H1 (cell line): ENCODE data around the gene RCL1. TPM values are rescaled to one million over a fixed set of nuclear protein-coding genes. Genes with fewer than 3 reads are reported as not detected.

Source experiments
- CTCF ChIA-PET: fragments of 300-600 bp; sonication (Branson Sonifier 250); formaldehyde crosslinking; loops from one replicate; lab custom pipeline; 2021; ENCODE audit not compliant: partially characterized antibody; lab: Charles Lee
- POLR2A ChIA-PET: fragments of 300-600 bp; sonication (Branson Sonifier 250); formaldehyde crosslinking; loops from one replicate; lab custom pipeline; 2021; ENCODE audit warnings: inconsistent platforms; ENCODE audit not compliant: partially characterized antibody; lab: Charles Lee
- DNase-seq, 2 experiments: peaks; one replicate each; pipeline versions ENCODE4 v3.0.0 to v3.0.0-alpha.2; 2010 to 2022; ENCODE audit warnings: low spot score in 2 of 2, low read depth in 1 of 2, mixed read lengths in 1 of 2
- FAIRE-seq: peaks from 2 replicates; lab custom pipeline; 2011; peaks lifted over from hg19 to GRCh38; lab: Jason Lieb, UNC
- H2AFZ ChIP-seq: 2 replicates; pipeline ENCODE4 v1.8.1; 2012; ENCODE audit warnings: low read length, inconsistent platforms
- H2AK5ac ChIP-seq: 2 replicates; pipeline ENCODE4 v1.6.1; 2013; ENCODE audit warnings: low read depth, low read length
- H2BK120ac ChIP-seq: replicated peaks from 2 replicates; pipeline ENCODE3; 2013; ENCODE audit warnings: low read depth, low read length, inconsistent platforms
- H2BK12ac ChIP-seq: 2 replicates; pipeline ENCODE4 v1.6.1; 2013; ENCODE audit warnings: low read depth, low read length
- H2BK15ac ChIP-seq: 2 replicates; pipeline ENCODE4 v1.6.1; 2013; ENCODE audit warnings: low read length
- H2BK20ac ChIP-seq: 2 replicates; pipeline ENCODE4 v1.6.1; 2013; ENCODE audit warnings: low read length
- H2BK5ac ChIP-seq: 2 replicates; pipeline ENCODE4 v1.6.1; 2013; ENCODE audit warnings: low read depth, low read length
- H3K14ac ChIP-seq: 2 replicates; pipeline ENCODE4 v1.6.1; 2013; ENCODE audit warnings: inconsistent platforms; ENCODE audit not compliant: insufficient read length
- H3K18ac ChIP-seq: 2 replicates; pipeline ENCODE4 v1.6.1; 2013; ENCODE audit warnings: low read length; ENCODE audit errors: extremely low read depth
- H3K23ac ChIP-seq: 2 replicates; pipeline ENCODE4 v1.6.1; 2013; ENCODE audit warnings: inconsistent platforms; ENCODE audit not compliant: insufficient read length
- H3K23me2 ChIP-seq: 2 replicates; pipeline ENCODE4 v1.6.1; 2013; ENCODE audit warnings: low read depth, low read length
- H3K27ac ChIP-seq: 2 replicates; pipeline ENCODE4 v1.6.1; 2011; ENCODE audit warnings: low read depth, low read length, inconsistent platforms
- H3K27me3 ChIP-seq, 4 experiments: replicated peaks in 1 of 4; 1 replicate in 1 of 4; 2 replicates in 3 of 4; pipeline versions ENCODE4 v1.6.1 to v1.8.1; 2011 to 2013; ENCODE audit warnings: low read length in 3 of 4, mild to moderate bottlenecking in 3 of 4, inconsistent platforms in 2 of 4, mixed read lengths in 2 of 4, moderate library complexity in 1 of 4; ENCODE audit not compliant: control insufficient read depth in 3 of 4, insufficient read depth in 3 of 4; ENCODE audit errors: extremely low read depth in 1 of 4
- H3K36me3 ChIP-seq, 4 experiments: 2 replicates each; pipeline versions ENCODE4 v1.6.1 to v1.8.1; 2011 to 2013; ENCODE audit warnings: mild to moderate bottlenecking in 4 of 4, low read length in 3 of 4, moderate library complexity in 2 of 4, control low read depth in 1 of 4, inconsistent platforms in 1 of 4; ENCODE audit not compliant: insufficient read depth in 4 of 4, control insufficient read depth in 2 of 4
- H3K4ac ChIP-seq: replicated peaks from 2 replicates; pipeline ENCODE3; 2013; ENCODE audit warnings: low read length, low read depth, mixed read lengths, inconsistent platforms; ENCODE audit not compliant: insufficient read length
- H3K4me1 ChIP-seq, 4 experiments: replicated peaks in 1 of 4; 1 replicate in 1 of 4; 2 replicates in 3 of 4; pipeline versions ENCODE4 v1.6.1 to v1.8.1; 2011 to 2013; ENCODE audit warnings: low read length in 3 of 4, inconsistent platforms in 2 of 4, mixed read lengths in 1 of 4; ENCODE audit not compliant: insufficient read depth in 4 of 4, control insufficient read depth in 3 of 4
- H3K4me2 ChIP-seq, 2 experiments: 2 replicates each; pipeline versions ENCODE4 v1.6.1 to v1.8.1; 2011 to 2013; ENCODE audit warnings: low read depth in 2 of 2, low read length in 2 of 2, control low read depth in 1 of 2, inconsistent platforms in 1 of 2, mild to moderate bottlenecking in 1 of 2; ENCODE audit not compliant: insufficient read depth in 1 of 2
- H3K4me3 ChIP-seq, 4 experiments: fragments of 200-600, 300-600 bp in 1 of 4; sonication (generic), shearing (Covaris generic), sonication (Bioruptor Twin) in 1 of 4; 2 replicates each; pipeline versions ENCODE4 v1.5.1 to v1.8.1; 2011 to 2016; ENCODE audit warnings: low read length in 4 of 4, low read depth in 3 of 4, control low read depth in 2 of 4, inconsistent platforms in 2 of 4, mild to moderate bottlenecking in 2 of 4, mixed read lengths in 1 of 4, moderate library complexity in 1 of 4; ENCODE audit not compliant: insufficient read depth in 2 of 4; ENCODE audit errors: extremely low read depth in 1 of 4
- H3K56ac ChIP-seq: replicated peaks from 2 replicates; pipeline ENCODE3; 2013; ENCODE audit warnings: low read depth, mild to moderate bottlenecking, mixed read lengths, low read length, inconsistent platforms; ENCODE audit not compliant: insufficient read length
- H3K79me1 ChIP-seq: 2 replicates; pipeline ENCODE4 v1.6.1; 2013; ENCODE audit warnings: low read depth, low read length, control low read depth
- H3K79me2 ChIP-seq, 2 experiments: 2 replicates each; pipeline versions ENCODE4 v1.6.1 to v1.8.1; 2012 to 2013; ENCODE audit warnings: low read length in 2 of 2, mild to moderate bottlenecking in 2 of 2, inconsistent platforms in 1 of 2; ENCODE audit not compliant: insufficient read depth in 2 of 2, control insufficient read depth in 1 of 2
- H3K9ac ChIP-seq, 4 experiments: replicated peaks in 1 of 4; 1 replicate in 1 of 4; 2 replicates in 3 of 4; pipeline versions ENCODE4 v1.6.1 to v1.8.1; 2011 to 2013; ENCODE audit warnings: low read depth in 3 of 4, low read length in 3 of 4, control low read depth in 2 of 4, mild to moderate bottlenecking in 2 of 4, moderate library complexity in 2 of 4, inconsistent platforms in 1 of 4; ENCODE audit errors: extremely low read depth in 1 of 4
- H3K9me3 ChIP-seq, 2 experiments: 2 replicates each; pipeline versions ENCODE4 v1.6.1 to v1.8.1; 2012 to 2013; ENCODE audit warnings: mild to moderate bottlenecking in 2 of 2, moderate library complexity in 2 of 2, control low read depth in 1 of 2, inconsistent platforms in 1 of 2, low read depth in 1 of 2, low read length in 1 of 2, mixed read lengths in 1 of 2; ENCODE audit not compliant: insufficient read depth in 2 of 2
- H4K20me1 ChIP-seq, 2 experiments: replicated peaks in 1 of 2; 2 replicates each; pipeline versions ENCODE3 to v1.8.1; 2011 to 2013; ENCODE audit warnings: inconsistent platforms in 2 of 2, low read length in 2 of 2, mild to moderate bottlenecking in 1 of 2; ENCODE audit not compliant: insufficient read depth in 2 of 2, control insufficient read depth in 1 of 2
- H4K5ac ChIP-seq: 2 replicates; pipeline ENCODE4 v1.6.1; 2013; ENCODE audit warnings: low read length, low read depth, mixed read lengths, inconsistent platforms; ENCODE audit not compliant: insufficient read length
- H4K8ac ChIP-seq: 2 replicates; pipeline ENCODE4 v1.8.0; 2013; ENCODE audit warnings: mild to moderate bottlenecking, moderate library complexity, low read length, inconsistent platforms; ENCODE audit not compliant: insufficient read depth; ENCODE audit errors: extremely low read depth
- H4K91ac ChIP-seq: replicated peaks from 2 replicates; pipeline ENCODE3; 2013; ENCODE audit warnings: low read length, mixed read lengths, inconsistent platforms; ENCODE audit not compliant: insufficient read length
- CTCF ChIP-seq, 3 experiments: IDR thresholded peaks; 1 replicate in 2 of 3; 2 replicates in 1 of 3; pipeline versions ENCODE4 v1.5.1 to v1.6.1; 2011; ENCODE audit warnings: low read length in 3 of 3, mild to moderate bottlenecking in 3 of 3, inconsistent platforms in 2 of 3, low read depth in 1 of 3, moderate library complexity in 1 of 3; ENCODE audit not compliant: insufficient read depth in 1 of 3; ENCODE audit errors: control extremely low read depth in 1 of 3
- POU5F1 ChIP-seq: IDR thresholded peaks from 2 replicates; pipeline ENCODE4 v1.6.1; 2011; ENCODE audit warnings: low read depth, mild to moderate bottlenecking, low read length, moderate library complexity
- RAD21 ChIP-seq, 2 experiments: IDR thresholded peaks in 1 of 2; conservative IDR thresholded peaks in 1 of 2; 2 replicates each; pipeline ENCODE4 v1.6.1; 2011; ENCODE audit warnings: low read depth in 2 of 2, low read length in 2 of 2, improper control_type of control experiment in 1 of 2, inconsistent platforms in 1 of 2, mild to moderate bottlenecking in 1 of 2, moderate library complexity in 1 of 2
- TEAD4 ChIP-seq: IDR thresholded peaks from 2 replicates; pipeline ENCODE4 v1.6.1; 2012; ENCODE audit warnings: low read depth, low read length, inconsistent platforms, mixed read lengths
- WGBS, 2 experiments: shearing (Covaris generic) in 1 of 2; methylation state at CpG; one replicate each; pipeline versions ENCODE4 v1.1.6 to v1.1.7; 2013 to 2015; ENCODE audit warnings: low lambda C conversion rate in 2 of 2, mixed read lengths in 2 of 2, inconsistent platforms in 1 of 2, low coverage in 1 of 2, missing lambda C conversion rate in 1 of 2; ENCODE audit not compliant: insufficient replicate concordance in 2 of 2, insufficient coverage in 1 of 2, insufficient read length in 1 of 2; ENCODE audit errors: extremely low coverage in 1 of 2, missing lambda C conversion rate in 1 of 2; 5-methylcytosine and 5-hydroxymethylcytosine counted together
- polyA plus RNA-seq, 7 experiments: library from polyadenylated mRNA; depleted of rRNA in 3 of 7; stranded (reverse) in 5 of 7; unstranded in 2 of 7; fragments of >200 nt in 5 of 7; fragments of 200-250 nt in 2 of 7; gene quantifications; 1 replicate in 5 of 7; 2 replicates in 1 of 7; 4 replicates in 1 of 7; pipeline versions ENCODE4 v1.2.1 to v1.2.3, GENCODE V29; 2011 to 2013; ENCODE audit warnings: missing spikeins in 2 of 7, mixed read lengths in 2 of 7
- total RNA-seq: library from RNA; stranded (reverse); fragmentation: NEBNext Ultra II Directional; extraction: Animal tissue kit (Norgen Biotek cat#: 25700); gene quantifications from 2 replicates; pipeline ENCODE4 v1.2.1, GENCODE V29; 2021

Gene RCL1
- total and polyA plus RNA-seq, 2 of the 8 experiments (the other 6 are each of a cell fraction or from before 2014, with no cell fraction given), result 21.0 to 29.5 TPM

- Histone ChIP-seq H3K4me1 (peaks cover 5 to 18% (median 10%) of the 10 kb centered on the region in 4 experiments; a peak in 6 of 7 replicates), H4K91ac (no peak overlapping the region), H2BK120ac (no peak overlapping the region), H4K8ac (no peak overlapping the region), H3K9ac (no peak overlapping the region)
- peak; percentile 68 for FAIRE-seq
- POLR2A ChIA-PET, result interaction anchor here (1.0 to 1.6 kb wide), 4 partner anchors 8 to 56 kb away, joined by 3 to 5 read pairs (median 4); partner anchors contain the start of gene AK3
- no peak for DNase-seq
- 89% methylated on average over 4 of the region's 4 CpGs; no CpG with 5 or more reads in 1 of the 2 experiments for WGBS, 2 experiments
- peak; percentile 51 to 65 for TF ChIP-seq RAD21 (IDR thresholded peaks at IDR 0.05 in 1 of 2, conservative IDR thresholded peaks at IDR 0.05 in 1 of 2; ENCODE audit: low read depth in 2 of 2, low read length in 2 of 2)
- TF ChIP-seq CTCF (IDR thresholded peaks at IDR 0.05; ENCODE audit: control extremely low read depth in 1 of 3, insufficient read depth in 1 of 3, low read depth in 1 of 3, low read length in 3 of 3), result peak in 2 of 3 experiments; percentile 69 to 84; a peak in 3 of 4 replicates
- TF ChIP-seq TEAD4, result peak; percentile 92
- TF ChIP-seq POU5F1, result no peak
- TF ChIP-seq, all 59 proteins: peak for 3
- H3K79me1 ChIP-seq, result peaks cover 2% of the 10 kb centered on the region
- H3K4me3 ChIP-seq, result no peak overlapping the region
- H4K5ac ChIP-seq, result no peak overlapping the region
- H2AK5ac ChIP-seq, result no peak overlapping the region
- no peak overlapping the region; the same call in 1 of the 2 replicates for H3K27ac ChIP-seq
- H3K56ac ChIP-seq, result no peak overlapping the region
- CTCF ChIA-PET, result interaction anchor here (0.6 to 3.9 kb wide), 23 partner anchors 11 to 849 kb away, joined by 3 to 20 read pairs (median 3); no protein-coding TSS in a partner anchor
- peaks cover 5% of the 10 kb centered on the region; the same call in 1 of the 2 replicates for H3K23me2 ChIP-seq
- peaks cover 37 to 89% of the 10 kb centered on the region in 2 experiments for H3K79me2 ChIP-seq
- no peak overlapping the region for H2BK20ac ChIP-seq
- no peak overlapping the region for H2AFZ ChIP-seq
- H2BK15ac ChIP-seq, result no peak overlapping the region
- H3K4me2 ChIP-seq, result no peak overlapping the region
- H3K9me3 ChIP-seq, result no peaks in the 10 kb centered on the region
- no peak overlapping the region for H3K23ac ChIP-seq
- no peak overlapping the region for H3K4ac ChIP-seq
- H3K36me3 ChIP-seq, result no peaks in the 10 kb centered on the region
- H3K14ac ChIP-seq, result no peak overlapping the region
- no peak overlapping the region for H3K18ac ChIP-seq
- peaks cover 4 to 17% of the 10 kb centered on the region in 2 experiments for H4K20me1 ChIP-seq
- no peaks in the 10 kb centered on the region for H3K27me3 ChIP-seq
- no peak overlapping the region for H2BK12ac ChIP-seq
- no peak overlapping the region for H2BK5ac ChIP-seq
Measured at GRCh38 chr9:4796988-4797853, 4.5 kb downstream of the RCL1 start.
